ENCODE measurements around the gene GKAP1.
"Not testable (repeated sequence)": the region's sequence is repeated elsewhere in the genome, so short reads cannot be mapped to it uniquely, and the experiment has no call there.

DNA sequence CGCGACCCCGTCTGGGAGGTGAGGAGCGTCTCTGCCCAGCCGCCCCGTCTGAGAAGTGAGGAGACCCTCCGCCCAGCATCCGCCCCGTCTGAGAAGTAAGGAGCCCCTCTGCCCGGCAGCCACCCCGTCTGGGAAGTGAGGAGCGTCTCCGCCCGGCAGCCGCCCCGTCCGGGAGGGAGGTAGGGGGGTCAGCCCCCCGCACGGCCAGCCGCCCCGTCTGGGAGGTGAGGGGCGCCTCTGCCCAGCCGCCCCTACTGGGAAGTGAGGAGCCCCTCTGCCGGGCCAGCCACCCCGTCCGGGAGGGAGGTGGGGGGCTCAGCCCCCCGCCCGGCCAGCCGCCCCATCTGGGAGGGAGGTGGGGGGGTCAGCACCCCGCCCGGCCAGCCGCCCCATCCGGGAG lies 13.6 kb downstream of the GKAP1 start:
- TF ChIP-seq, protein P1, sequence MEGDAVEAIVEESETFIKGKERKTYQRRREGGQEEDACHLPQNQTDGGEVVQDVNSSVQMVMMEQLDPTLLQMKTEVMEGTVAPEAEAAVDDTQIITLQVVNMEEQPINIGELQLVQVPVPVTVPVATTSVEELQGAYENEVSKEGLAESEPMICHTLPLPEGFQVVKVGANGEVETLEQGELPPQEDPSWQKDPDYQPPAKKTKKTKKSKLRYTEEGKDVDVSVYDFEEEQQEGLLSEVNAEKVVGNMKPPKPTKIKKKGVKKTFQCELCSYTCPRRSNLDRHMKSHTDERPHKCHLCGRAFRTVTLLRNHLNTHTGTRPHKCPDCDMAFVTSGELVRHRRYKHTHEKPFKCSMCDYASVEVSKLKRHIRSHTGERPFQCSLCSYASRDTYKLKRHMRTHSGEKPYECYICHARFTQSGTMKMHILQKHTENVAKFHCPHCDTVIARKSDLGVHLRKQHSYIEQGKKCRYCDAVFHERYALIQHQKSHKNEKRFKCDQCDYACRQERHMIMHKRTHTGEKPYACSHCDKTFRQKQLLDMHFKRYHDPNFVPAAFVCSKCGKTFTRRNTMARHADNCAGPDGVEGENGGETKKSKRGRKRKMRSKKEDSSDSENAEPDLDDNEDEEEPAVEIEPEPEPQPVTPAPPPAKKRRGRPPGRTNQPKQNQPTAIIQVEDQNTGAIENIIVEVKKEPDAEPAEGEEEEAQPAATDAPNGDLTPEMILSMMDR (conservative IDR thresholded peaks at IDR 0.05 in 1 of 2, IDR thresholded peaks at IDR 0.05 in 1 of 2; ENCODE audit: extremely low read depth in 1 of 2, insufficient read depth in 1 of 2, low read depth in 1 of 2, low read length in 2 of 2), result not testable (repeated sequence)
- not testable (repeated sequence) for TF ChIP-seq EZH2 (IDR thresholded peaks at IDR 0.05; ENCODE audit: borderline replicate concordance, low read length)
